ENCODE results near the gene ASB1.
A peak's percentile ranks its signal among the peaks of the same experiment; 100 is the strongest.

ASB1 gene

GRCh38 chr2:238426568-238427434 is at the start of gene ASB1:
ASB1 (plus strand) TSS chr2:238426927; CDS start chr2:238427071, 144 bp downstream.
- DNase-seq: peak; percentile 45 to 82 (median 67)

- DNase-seq: no peak
These were observed 48.3 kb upstream of the ASB1 start for GRCh38 chr2:238378230-238379095.

- no peak for DNase-seq
These were observed 47.5 kb upstream of the ASB1 start for GRCh38 chr2:238379096-238379810.

- no peak for DNase-seq
These were observed 46.4 kb upstream of the ASB1 start for GRCh38 chr2:238380336-238380735.

GRCh38 chr2:238380785-238381184 is 45.9 kb upstream of the ASB1 start:
- no peak for DNase-seq

- DNase-seq: no peak
These were observed 45.2 kb upstream of the ASB1 start for GRCh38 chr2:238381341-238382115.

- no peak for DNase-seq
These were observed 44.3 kb upstream of the ASB1 start for GRCh38 chr2:238382381-238382781.

- no peak for DNase-seq
These were observed 43.6 kb upstream of the ASB1 start for GRCh38 chr2:238383135-238383534.

- no peak for DNase-seq
These were observed 42.9 kb upstream of the ASB1 start for GRCh38 chr2:238383743-238384380.

- DNase-seq: no peak
These were observed 39.4 kb upstream of the ASB1 start for GRCh38 chr2:238387332-238387731.

GRCh38 chr2:238388794-238389193 is 37.9 kb upstream of the ASB1 start:
- DNase-seq: no peak

- DNase-seq: no peak
These were observed 36.6 kb upstream of the ASB1 start for GRCh38 chr2:238389988-238390589.

GRCh38 chr2:238391042-238391689 is 35.6 kb upstream of the ASB1 start:
- no peak for DNase-seq

- no peak for DNase-seq
These were observed 30.1 kb upstream of the ASB1 start for GRCh38 chr2:238396663-238397062.

GRCh38 chr2:238397356-238397755 is 29.4 kb upstream of the ASB1 start:
- DNase-seq: no peak

GRCh38 chr2:238398577-238398976 is 28.1 kb upstream of the ASB1 start:
- no peak for DNase-seq

- DNase-seq: no peak
These were observed 27.6 kb upstream of the ASB1 start for GRCh38 chr2:238399094-238399493.

- DNase-seq: no peak
These were observed 25.2 kb upstream of the ASB1 start for GRCh38 chr2:238401551-238401950.

- no peak for DNase-seq
These were observed 22.9 kb upstream of the ASB1 start for GRCh38 chr2:238403632-238404405.

Measured in stimulated activated naive CD4-positive, alpha-beta T cell (primary cell).